HEK293 (cell line): ENCODE data around the gene ETV4.

Experiments
- BCL11B ChIP-seq: fragments of 450-650 bp; formaldehyde crosslinking; IDR thresholded peaks from 2 replicates; pipeline ENCODE4 v1.5.1; 2016; ENCODE audit warnings: low read depth, missing biosample characterization, missing genetic modification characterization
- GFI1B ChIP-seq: fragments of 450-650 bp; formaldehyde crosslinking; IDR thresholded peaks from 2 replicates; pipeline ENCODE4 v1.5.1; 2016; ENCODE audit warnings: missing biosample characterization, missing genetic modification characterization
- HOXD13 ChIP-seq: sonication (generic); formaldehyde crosslinking; IDR thresholded peaks from 2 replicates; pipeline ENCODE4 v1.8.0; 2022; ENCODE audit warnings: missing genetic modification reagents, borderline replicate concordance
- IKZF3 ChIP-seq: fragments of 450-650 bp; IDR thresholded peaks from 2 replicates; pipeline ENCODE4 v1.5.0; 2018; ENCODE audit warnings: missing biosample characterization, mild to moderate bottlenecking, missing genetic modification characterization, moderate library complexity
- RBAK ChIP-seq: fragments of 450-650 bp; formaldehyde crosslinking; IDR thresholded peaks from 2 replicates; pipeline ENCODE4 v1.5.1; 2016; ENCODE audit warnings: missing biosample characterization, missing genetic modification characterization
- SALL2 ChIP-seq: fragments of 450-650 bp; formaldehyde crosslinking; IDR thresholded peaks from 2 replicates; pipeline ENCODE4 v1.5.0; 2017; ENCODE audit warnings: missing biosample characterization, mild to moderate bottlenecking, missing genetic modification characterization, borderline replicate concordance
- WT1 ChIP-seq: fragments of 450-650 bp; formaldehyde crosslinking; IDR thresholded peaks from 2 replicates; pipeline ENCODE4 v1.5.1; 2016; ENCODE audit warnings: missing biosample characterization, missing genetic modification characterization
- ZBTB17 ChIP-seq: fragments of 450-650 bp; formaldehyde crosslinking; IDR thresholded peaks from 2 replicates; pipeline ENCODE4 v1.5.1; 2016; ENCODE audit warnings: missing biosample characterization, missing genetic modification characterization
- ZBTB21 ChIP-seq: fragments of 450-650 bp; formaldehyde crosslinking; IDR thresholded peaks from 2 replicates; pipeline ENCODE4 v1.5.1; 2017; ENCODE audit warnings: missing biosample characterization, missing genetic modification characterization
- ZIC2 ChIP-seq: fragments of 450-650 bp; formaldehyde crosslinking; IDR thresholded peaks from 2 replicates; pipeline ENCODE4 v1.5.1; 2016; ENCODE audit warnings: missing biosample characterization, missing genetic modification characterization
- ZNF18 ChIP-seq: fragments of 450-650 bp; formaldehyde crosslinking; IDR thresholded peaks from 2 replicates; pipeline ENCODE4 v1.5.1; 2016; ENCODE audit warnings: missing biosample characterization, missing genetic modification characterization
- ZNF24 ChIP-seq: fragments of 450-650 bp; formaldehyde crosslinking; IDR thresholded peaks from 2 replicates; pipeline ENCODE4 v1.5.1; 2016; ENCODE audit warnings: missing biosample characterization, missing genetic modification characterization
- ZNF266 ChIP-seq: fragments of 450-650 bp; formaldehyde crosslinking; IDR thresholded peaks from 2 replicates; pipeline ENCODE4 v1.5.1; 2016; ENCODE audit warnings: missing biosample characterization, missing genetic modification characterization, low read depth
- ZNF335 ChIP-seq: fragments of 450-650 bp; formaldehyde crosslinking; conservative IDR thresholded peaks from 2 replicates; pipeline ENCODE4 v1.5.1; 2016; ENCODE audit warnings: missing biosample characterization, missing genetic modification characterization
- ZNF394 ChIP-seq: fragments of 450-650 bp; formaldehyde crosslinking; IDR thresholded peaks from 2 replicates; pipeline ENCODE4 v1.5.1; 2016; ENCODE audit warnings: missing biosample characterization, missing genetic modification characterization, mild to moderate bottlenecking, moderate library complexity, borderline replicate concordance
- ZNF449 ChIP-seq: fragments of 450-650 bp; formaldehyde crosslinking; IDR thresholded peaks from 2 replicates; pipeline ENCODE4 v1.5.1; 2017; ENCODE audit warnings: missing biosample characterization, mild to moderate bottlenecking, missing genetic modification characterization, moderate library complexity
- ZNF521 ChIP-seq: fragments of 450-650 bp; formaldehyde crosslinking; IDR thresholded peaks from 2 replicates; pipeline ENCODE4 v1.5.1; 2017; ENCODE audit warnings: missing biosample characterization, mild to moderate bottlenecking, missing genetic modification characterization
- ZNF585B ChIP-seq: fragments of 450-650 bp; formaldehyde crosslinking; IDR thresholded peaks from 2 replicates; pipeline ENCODE4 v1.5.1; 2016; ENCODE audit warnings: missing biosample characterization, missing genetic modification characterization
- ZNF610 ChIP-seq: fragments of 450-650 bp; formaldehyde crosslinking; IDR thresholded peaks from 2 replicates; pipeline ENCODE4 v1.5.1; 2016; ENCODE audit warnings: missing biosample characterization, missing genetic modification characterization, borderline replicate concordance
- ZNF704 ChIP-seq: fragments of 450-650 bp; formaldehyde crosslinking; IDR thresholded peaks from 2 replicates; pipeline ENCODE4 v1.5.1; 2016; ENCODE audit warnings: missing biosample characterization, missing genetic modification characterization
- ZNF837 ChIP-seq: fragments of 450-650 bp; formaldehyde crosslinking; IDR thresholded peaks from 2 replicates; pipeline ENCODE4 v1.5.1; 2016; ENCODE audit warnings: missing biosample characterization, missing genetic modification characterization
- TF ChIP-seq, protein P1 (sequence below): fragments of 450-650 bp; formaldehyde crosslinking; IDR thresholded peaks from 2 replicates; pipeline ENCODE4 v1.5.1; 2016; ENCODE audit warnings: missing biosample characterization, missing genetic modification characterization
- TF ChIP-seq, protein P2 (sequence below): fragments of 450-650 bp; formaldehyde crosslinking; IDR thresholded peaks from 2 replicates; pipeline ENCODE4 v1.5.1; 2016; ENCODE audit warnings: missing biosample characterization, missing genetic modification characterization
- TF ChIP-seq, protein P3 (sequence below): fragments of 450-650 bp; formaldehyde crosslinking; IDR thresholded peaks from 2 replicates; pipeline ENCODE4 v1.5.1; 2017; ENCODE audit warnings: missing biosample characterization, missing genetic modification characterization
- TF ChIP-seq, protein P4 (sequence below): fragments of 450-650 bp; formaldehyde crosslinking; IDR thresholded peaks from 2 replicates; pipeline ENCODE4 v1.5.1; 2016; ENCODE audit warnings: missing biosample characterization, missing genetic modification characterization, borderline replicate concordance
- TF ChIP-seq, protein P5 (sequence below): fragments of 450-650 bp; formaldehyde crosslinking; IDR thresholded peaks from 2 replicates; pipeline ENCODE4 v1.5.1; 2017; ENCODE audit warnings: missing biosample characterization, missing genetic modification characterization

Gene ETV4

GRCh38 chr17:43517161-43517560, 29.0 kb downstream of the ETV4 start (continued):
- peak; percentile 64 for TF ChIP-seq ZNF335 (tag by site-specific recombination)
- no peak for TF ChIP-seq ZNF610
- no peak for TF ChIP-seq ZNF394 (tag by site-specific recombination)
- 0 out of 2 replicates have a peak, but pooled peaks have one; percentile 1 for TF ChIP-seq IKZF3 (tag by site-specific recombination)
- TF ChIP-seq ZBTB21 (tag by site-specific recombination): no peak
- TF ChIP-seq BCL11B (tag by site-specific recombination): 0 out of 2 replicates have a peak, but pooled peaks have one; percentile 23
- TF ChIP-seq ZNF449 (tag by site-specific recombination): no peak
- no peak for TF ChIP-seq HOXD13 (CRISPR knock-in tag)
- TF ChIP-seq ZBTB17 (tag by site-specific recombination): no peak
- TF ChIP-seq SALL2: no peak
- TF ChIP-seq ZNF18 (tag by site-specific recombination): peak; percentile 74
- TF ChIP-seq, protein P1, sequence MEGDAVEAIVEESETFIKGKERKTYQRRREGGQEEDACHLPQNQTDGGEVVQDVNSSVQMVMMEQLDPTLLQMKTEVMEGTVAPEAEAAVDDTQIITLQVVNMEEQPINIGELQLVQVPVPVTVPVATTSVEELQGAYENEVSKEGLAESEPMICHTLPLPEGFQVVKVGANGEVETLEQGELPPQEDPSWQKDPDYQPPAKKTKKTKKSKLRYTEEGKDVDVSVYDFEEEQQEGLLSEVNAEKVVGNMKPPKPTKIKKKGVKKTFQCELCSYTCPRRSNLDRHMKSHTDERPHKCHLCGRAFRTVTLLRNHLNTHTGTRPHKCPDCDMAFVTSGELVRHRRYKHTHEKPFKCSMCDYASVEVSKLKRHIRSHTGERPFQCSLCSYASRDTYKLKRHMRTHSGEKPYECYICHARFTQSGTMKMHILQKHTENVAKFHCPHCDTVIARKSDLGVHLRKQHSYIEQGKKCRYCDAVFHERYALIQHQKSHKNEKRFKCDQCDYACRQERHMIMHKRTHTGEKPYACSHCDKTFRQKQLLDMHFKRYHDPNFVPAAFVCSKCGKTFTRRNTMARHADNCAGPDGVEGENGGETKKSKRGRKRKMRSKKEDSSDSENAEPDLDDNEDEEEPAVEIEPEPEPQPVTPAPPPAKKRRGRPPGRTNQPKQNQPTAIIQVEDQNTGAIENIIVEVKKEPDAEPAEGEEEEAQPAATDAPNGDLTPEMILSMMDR: no peak
- TF ChIP-seq, protein P2, sequence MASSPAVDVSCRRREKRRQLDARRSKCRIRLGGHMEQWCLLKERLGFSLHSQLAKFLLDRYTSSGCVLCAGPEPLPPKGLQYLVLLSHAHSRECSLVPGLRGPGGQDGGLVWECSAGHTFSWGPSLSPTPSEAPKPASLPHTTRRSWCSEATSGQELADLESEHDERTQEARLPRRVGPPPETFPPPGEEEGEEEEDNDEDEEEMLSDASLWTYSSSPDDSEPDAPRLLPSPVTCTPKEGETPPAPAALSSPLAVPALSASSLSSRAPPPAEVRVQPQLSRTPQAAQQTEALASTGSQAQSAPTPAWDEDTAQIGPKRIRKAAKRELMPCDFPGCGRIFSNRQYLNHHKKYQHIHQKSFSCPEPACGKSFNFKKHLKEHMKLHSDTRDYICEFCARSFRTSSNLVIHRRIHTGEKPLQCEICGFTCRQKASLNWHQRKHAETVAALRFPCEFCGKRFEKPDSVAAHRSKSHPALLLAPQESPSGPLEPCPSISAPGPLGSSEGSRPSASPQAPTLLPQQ: no peak
- TF ChIP-seq, protein P3, sequence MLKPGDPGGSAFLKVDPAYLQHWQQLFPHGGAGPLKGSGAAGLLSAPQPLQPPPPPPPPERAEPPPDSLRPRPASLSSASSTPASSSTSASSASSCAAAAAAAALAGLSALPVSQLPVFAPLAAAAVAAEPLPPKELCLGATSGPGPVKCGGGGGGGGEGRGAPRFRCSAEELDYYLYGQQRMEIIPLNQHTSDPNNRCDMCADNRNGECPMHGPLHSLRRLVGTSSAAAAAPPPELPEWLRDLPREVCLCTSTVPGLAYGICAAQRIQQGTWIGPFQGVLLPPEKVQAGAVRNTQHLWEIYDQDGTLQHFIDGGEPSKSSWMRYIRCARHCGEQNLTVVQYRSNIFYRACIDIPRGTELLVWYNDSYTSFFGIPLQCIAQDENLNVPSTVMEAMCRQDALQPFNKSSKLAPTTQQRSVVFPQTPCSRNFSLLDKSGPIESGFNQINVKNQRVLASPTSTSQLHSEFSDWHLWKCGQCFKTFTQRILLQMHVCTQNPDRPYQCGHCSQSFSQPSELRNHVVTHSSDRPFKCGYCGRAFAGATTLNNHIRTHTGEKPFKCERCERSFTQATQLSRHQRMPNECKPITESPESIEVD (tag by site-specific recombination): peak; percentile 88
- no peak for TF ChIP-seq WT1 (tag by site-specific recombination)
- TF ChIP-seq ZNF837: no peak
- no peak for TF ChIP-seq ZNF521 (tag by site-specific recombination)
- TF ChIP-seq ZNF704 (tag by site-specific recombination): no peak
- TF ChIP-seq ZNF266 (tag by site-specific recombination): no peak
- TF ChIP-seq, protein P4, sequence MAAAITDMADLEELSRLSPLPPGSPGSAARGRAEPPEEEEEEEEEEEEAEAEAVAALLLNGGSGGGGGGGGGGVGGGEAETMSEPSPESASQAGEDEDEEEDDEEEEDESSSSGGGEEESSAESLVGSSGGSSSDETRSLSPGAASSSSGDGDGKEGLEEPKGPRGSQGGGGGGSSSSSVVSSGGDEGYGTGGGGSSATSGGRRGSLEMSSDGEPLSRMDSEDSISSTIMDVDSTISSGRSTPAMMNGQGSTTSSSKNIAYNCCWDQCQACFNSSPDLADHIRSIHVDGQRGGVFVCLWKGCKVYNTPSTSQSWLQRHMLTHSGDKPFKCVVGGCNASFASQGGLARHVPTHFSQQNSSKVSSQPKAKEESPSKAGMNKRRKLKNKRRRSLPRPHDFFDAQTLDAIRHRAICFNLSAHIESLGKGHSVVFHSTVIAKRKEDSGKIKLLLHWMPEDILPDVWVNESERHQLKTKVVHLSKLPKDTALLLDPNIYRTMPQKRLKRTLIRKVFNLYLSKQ (tag by site-specific recombination): no peak
- TF ChIP-seq ZIC2 (tag by site-specific recombination): peak; percentile 45
- no peak for TF ChIP-seq RBAK (tag by site-specific recombination)
- TF ChIP-seq GFI1B (tag by site-specific recombination): peak; percentile 55; the same call in 1 of the 2 replicates
- TF ChIP-seq ZNF24: no peak
- TF ChIP-seq ZNF585B (tag by site-specific recombination): no peak
- TF ChIP-seq, protein P5, sequence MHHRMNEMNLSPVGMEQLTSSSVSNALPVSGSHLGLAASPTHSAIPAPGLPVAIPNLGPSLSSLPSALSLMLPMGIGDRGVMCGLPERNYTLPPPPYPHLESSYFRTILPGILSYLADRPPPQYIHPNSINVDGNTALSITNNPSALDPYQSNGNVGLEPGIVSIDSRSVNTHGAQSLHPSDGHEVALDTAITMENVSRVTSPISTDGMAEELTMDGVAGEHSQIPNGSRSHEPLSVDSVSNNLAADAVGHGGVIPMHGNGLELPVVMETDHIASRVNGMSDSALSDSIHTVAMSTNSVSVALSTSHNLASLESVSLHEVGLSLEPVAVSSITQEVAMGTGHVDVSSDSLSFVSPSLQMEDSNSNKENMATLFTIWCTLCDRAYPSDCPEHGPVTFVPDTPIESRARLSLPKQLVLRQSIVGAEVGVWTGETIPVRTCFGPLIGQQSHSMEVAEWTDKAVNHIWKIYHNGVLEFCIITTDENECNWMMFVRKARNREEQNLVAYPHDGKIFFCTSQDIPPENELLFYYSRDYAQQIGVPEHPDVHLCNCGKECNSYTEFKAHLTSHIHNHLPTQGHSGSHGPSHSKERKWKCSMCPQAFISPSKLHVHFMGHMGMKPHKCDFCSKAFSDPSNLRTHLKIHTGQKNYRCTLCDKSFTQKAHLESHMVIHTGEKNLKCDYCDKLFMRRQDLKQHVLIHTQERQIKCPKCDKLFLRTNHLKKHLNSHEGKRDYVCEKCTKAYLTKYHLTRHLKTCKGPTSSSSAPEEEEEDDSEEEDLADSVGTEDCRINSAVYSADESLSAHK (tag by site-specific recombination): 0 out of 2 replicates have a peak, but pooled peaks have one; percentile 36
